WTC11 (cell line): ENCODE data around the gene ATP9B. TPM values are rescaled to one million over a fixed set of nuclear protein-coding genes. Genes with fewer than 3 reads are reported as not detected.

ENCODE experiments used
- ATAC-seq: fragments of 200-7000 bp; cut with Tn5 transposase; 2 replicates; pipeline ENCODE4 v1.10.0; 2021; ENCODE audit warnings: mild to moderate bottlenecking, moderate library complexity
- CTCF ChIA-PET: fragments of 300-600 bp; sonication (Branson Sonifier 250); formaldehyde crosslinking; loops from one replicate; lab custom pipeline; 2021; ENCODE audit warnings: antibody characterized with exemption; lab: Charles Lee
- POLR2A ChIA-PET: fragments of 350-600 bp; sonication (Branson Sonifier 250); formaldehyde crosslinking; loops from one replicate; lab custom pipeline; 2021; ENCODE audit warnings: antibody characterized with exemption; lab: Charles Lee
- DNase-seq: peaks from one replicate; pipeline ENCODE4 v3.0.0; 2021; ENCODE audit warnings: low spot score
- H3K27ac Mint-ChIP-seq: 2 replicates; pipeline ENCODE4 v1.8.0; 2021; ENCODE audit warnings: mixed read lengths
- H3K27me3 Mint-ChIP-seq: 2 replicates; pipeline ENCODE4 v1.8.0; 2021; ENCODE audit warnings: low read depth, mild to moderate bottlenecking, moderate library complexity, mixed read lengths
- H3K36me3 Mint-ChIP-seq: 2 replicates; pipeline ENCODE4 v1.8.0; 2021; ENCODE audit warnings: mixed read lengths
- H3K4me1 Mint-ChIP-seq: 2 replicates; pipeline ENCODE4 v1.8.0; 2022; ENCODE audit warnings: mixed read lengths
- H3K4me3 Mint-ChIP-seq: 2 replicates; pipeline ENCODE4 v1.8.0; 2021; ENCODE audit warnings: mild to moderate bottlenecking, moderate library complexity, mixed read lengths
- H3K9me3 Mint-ChIP-seq: 2 replicates; pipeline ENCODE4 v1.8.0; 2021; ENCODE audit warnings: mixed read lengths
- ESRRA ChIP-seq: sonication (generic); formaldehyde crosslinking; IDR thresholded peaks from 2 replicates; pipeline ENCODE4 v1.8.1; 2022; ENCODE audit warnings: mild to moderate bottlenecking, missing genetic modification reagents, borderline replicate concordance
- ETV6 ChIP-seq: sonication (generic); formaldehyde crosslinking; IDR thresholded peaks from 2 replicates; pipeline ENCODE4 v1.8.1; 2022; ENCODE audit warnings: mild to moderate bottlenecking, missing genetic modification reagents
- FOXP1 ChIP-seq: sonication (generic); formaldehyde crosslinking; IDR thresholded peaks from 2 replicates; pipeline ENCODE4 v1.8.0; 2022; ENCODE audit warnings: missing genetic modification reagents, mild to moderate bottlenecking, moderate library complexity, borderline replicate concordance
- KAT7 ChIP-seq: sonication (generic); formaldehyde crosslinking; IDR thresholded peaks from 2 replicates; pipeline ENCODE4 v1.8.1; 2023; ENCODE audit warnings: missing genetic modification reagents, mild to moderate bottlenecking, borderline replicate concordance
- NFYB ChIP-seq: sonication (generic); formaldehyde crosslinking; conservative IDR thresholded peaks from 2 replicates; pipeline ENCODE4 v1.8.0; 2022; ENCODE audit warnings: low read depth, missing genetic modification reagents
- RELA ChIP-seq: sonication (generic); formaldehyde crosslinking; IDR thresholded peaks from 2 replicates; pipeline ENCODE4 v1.8.1; 2022; ENCODE audit warnings: missing genetic modification reagents, mild to moderate bottlenecking, borderline replicate concordance
- RORB ChIP-seq: fragments of 250-450 bp; sonication (Bioruptor Pico); IDR thresholded peaks from 2 replicates; pipeline ENCODE4 v1.9.0; 2021; ENCODE audit warnings: mild to moderate bottlenecking
- SMAD3 ChIP-seq: sonication (generic); formaldehyde crosslinking; IDR thresholded peaks from 2 replicates; pipeline ENCODE4 v1.8.0; 2022; ENCODE audit warnings: missing genetic modification reagents, mild to moderate bottlenecking, borderline replicate concordance
- ZBTB21 ChIP-seq: sonication (generic); formaldehyde crosslinking; IDR thresholded peaks from 2 replicates; pipeline ENCODE4 v1.8.1; 2023; ENCODE audit warnings: mild to moderate bottlenecking, missing genetic modification reagents, borderline replicate concordance
- total RNA-seq: library from RNA; stranded (reverse); gene quantifications from 3 replicates; pipeline ENCODE4 v1.2.3, GENCODE V29; 2021
- TF ChIP-seq, protein P1 (sequence below): fragments of 250-450 bp; sonication (Bioruptor Pico); conservative IDR thresholded peaks from 2 replicates; pipeline ENCODE4 v1.9.0; 2021; ENCODE audit warnings: mild to moderate bottlenecking
- TF ChIP-seq, protein P2 (sequence below): fragments of 250-450 bp; sonication (Bioruptor Pico); IDR thresholded peaks from 2 replicates; pipeline ENCODE4 v1.9.0; 2021; ENCODE audit warnings: moderate library complexity, mild to moderate bottlenecking, inconsistent platforms, borderline replicate concordance
- TF ChIP-seq, protein P3 (sequence below): sonication (generic); formaldehyde crosslinking; IDR thresholded peaks from 2 replicates; pipeline ENCODE4 v1.8.1; 2022; ENCODE audit warnings: mild to moderate bottlenecking, missing genetic modification reagents, moderate library complexity, borderline replicate concordance
- TF ChIP-seq, protein P4 (sequence below): sonication (generic); formaldehyde crosslinking; IDR thresholded peaks from 2 replicates; pipeline ENCODE4 v1.8.1; 2023; ENCODE audit warnings: mild to moderate bottlenecking, moderate library complexity, missing genetic modification reagents
- TF ChIP-seq, protein P5 (sequence below): fragments of 250-450 bp; sonication (Bioruptor Pico); IDR thresholded peaks from 2 replicates; pipeline ENCODE4 v2.1.2; 2022; ENCODE audit warnings: mild to moderate bottlenecking, moderate library complexity
- TF ChIP-seq, protein P6 (sequence below): sonication (generic); formaldehyde crosslinking; IDR thresholded peaks from 2 replicates; pipeline ENCODE4 v1.8.1; 2023; ENCODE audit warnings: mild to moderate bottlenecking, missing genetic modification reagents, moderate library complexity

The ATP9B gene
- total RNA-seq, 1 experiment from 2014 or later = 19.0 TPM

DNA sequence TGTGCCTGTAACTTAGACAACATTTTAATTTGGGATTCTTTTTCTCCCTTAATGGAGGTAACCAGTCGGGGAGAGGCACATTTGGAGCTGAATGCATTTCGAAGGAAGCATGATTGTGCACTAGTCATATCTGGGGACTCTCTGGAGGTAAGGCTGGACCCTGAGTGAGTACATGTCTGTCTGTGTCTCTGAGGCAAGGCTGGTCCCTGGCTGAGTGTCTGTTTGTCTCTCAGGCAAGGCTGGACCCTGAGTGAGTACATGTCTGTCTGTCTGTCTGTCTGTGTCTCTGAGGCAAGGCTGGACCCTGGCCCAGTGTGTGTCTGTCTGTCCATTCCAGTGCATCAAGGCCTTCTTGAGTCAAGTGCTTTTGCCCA is 275.0 kb downstream of the ATP9B start:
- H3K9me3 Mint-ChIP-seq = peaks cover under 1% of the 10 kb centered on the region; the same call in 1 of the 2 replicates
- H3K27ac Mint-ChIP-seq = peak overlapping the region; percentile 23; the same call in 1 of the 2 replicates
- POLR2A ChIA-PET = no interaction called here
- no peak for DNase-seq
- TF ChIP-seq, protein P1, sequence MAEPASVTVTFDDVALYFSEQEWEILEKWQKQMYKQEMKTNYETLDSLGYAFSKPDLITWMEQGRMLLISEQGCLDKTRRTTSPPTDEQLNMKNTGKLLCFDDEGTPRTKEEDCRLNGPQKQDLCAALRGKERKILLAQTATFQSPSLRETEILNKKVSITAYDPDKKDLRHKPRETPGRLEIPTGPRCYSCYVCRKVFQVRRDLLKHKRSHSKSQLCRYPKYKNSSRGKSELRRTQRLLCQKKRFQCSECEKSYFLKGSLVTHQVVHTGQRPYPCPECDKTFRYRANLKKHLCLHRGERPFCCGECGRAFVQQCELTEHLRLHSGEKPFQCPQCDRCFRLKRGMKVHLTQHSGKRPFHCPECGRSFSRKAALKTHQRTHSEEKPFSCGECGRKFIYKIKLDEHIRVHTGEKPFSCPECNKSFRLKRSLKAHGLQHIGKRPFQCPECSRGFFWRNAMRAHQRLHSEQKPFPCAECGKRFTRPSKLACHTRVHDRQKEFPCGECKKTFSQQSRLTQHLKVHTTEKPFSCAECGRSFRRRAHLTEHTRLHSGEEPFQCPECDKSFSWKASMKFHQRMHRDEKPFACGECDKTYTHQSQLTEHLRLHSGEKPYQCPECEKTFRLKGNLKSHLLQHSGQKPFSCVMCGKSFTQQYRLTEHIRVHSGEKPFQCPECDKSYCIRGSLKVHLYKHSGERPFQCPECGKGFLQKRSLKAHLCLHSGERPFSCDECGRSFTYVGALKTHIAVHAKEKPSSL (CRISPR knock-in tag) = no peak
- no peak for TF ChIP-seq ZBTB21 (CRISPR knock-in tag)
- no peak for TF ChIP-seq SMAD3 (CRISPR knock-in tag)
- TF ChIP-seq, protein P2, sequence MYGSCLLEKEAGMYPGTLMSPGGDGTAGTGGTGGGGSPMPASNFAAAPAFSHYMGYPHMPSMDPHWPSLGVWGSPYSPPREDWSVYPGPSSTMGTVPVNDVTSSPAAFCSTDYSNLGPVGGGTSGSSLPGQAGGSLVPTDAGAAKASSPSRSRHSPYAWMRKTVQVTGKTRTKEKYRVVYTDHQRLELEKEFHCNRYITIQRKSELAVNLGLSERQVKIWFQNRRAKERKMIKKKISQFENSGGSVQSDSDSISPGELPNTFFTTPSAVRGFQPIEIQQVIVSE = no peak
- TF ChIP-seq ESRRA = no peak
- no peak for TF ChIP-seq KAT7 (CRISPR knock-in tag)
- TF ChIP-seq ETV6 = no peak
- TF ChIP-seq RORB = no peak
- H3K36me3 Mint-ChIP-seq = peaks cover 39% of the 10 kb centered on the region
- H3K4me1 Mint-ChIP-seq = no peaks in the 10 kb centered on the region
- no peak for ATAC-seq
- no peaks in the 10 kb centered on the region for H3K27me3 Mint-ChIP-seq
- H3K4me3 Mint-ChIP-seq = no peak overlapping the region
- CTCF ChIA-PET = no interaction called here

DNA sequence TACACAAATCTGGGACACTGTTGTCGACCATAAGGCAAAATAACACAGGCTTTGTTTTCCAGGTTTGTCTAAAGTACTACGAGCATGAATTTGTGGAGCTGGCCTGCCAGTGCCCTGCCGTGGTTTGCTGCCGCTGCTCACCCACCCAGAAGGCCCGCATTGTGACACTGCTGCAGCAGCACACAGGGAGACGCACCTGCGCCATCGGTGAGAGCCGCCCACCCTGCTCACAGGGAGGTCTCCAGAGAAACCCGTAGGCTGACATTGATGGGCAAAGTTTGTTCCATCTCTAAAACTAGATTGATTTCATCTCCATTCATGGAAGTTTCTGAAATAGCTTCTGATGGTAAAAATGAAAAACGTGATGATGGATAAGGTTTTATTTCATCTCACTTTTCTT is 276.2 kb downstream of the ATP9B start:
- Mint-ChIP-seq H3K27ac (no peak overlapping the region), H3K9me3 (no peaks in the 10 kb centered on the region), H3K4me1 (no peaks in the 10 kb centered on the region), H3K27me3 (no peaks in the 10 kb centered on the region), H3K36me3 (peaks cover 36% of the 10 kb centered on the region), H3K4me3 (no peak overlapping the region)
- ChIA-PET POLR2A (no interaction called here), CTCF (no interaction called here)
- no peak for ATAC-seq
- TF ChIP-seq, protein P3, sequence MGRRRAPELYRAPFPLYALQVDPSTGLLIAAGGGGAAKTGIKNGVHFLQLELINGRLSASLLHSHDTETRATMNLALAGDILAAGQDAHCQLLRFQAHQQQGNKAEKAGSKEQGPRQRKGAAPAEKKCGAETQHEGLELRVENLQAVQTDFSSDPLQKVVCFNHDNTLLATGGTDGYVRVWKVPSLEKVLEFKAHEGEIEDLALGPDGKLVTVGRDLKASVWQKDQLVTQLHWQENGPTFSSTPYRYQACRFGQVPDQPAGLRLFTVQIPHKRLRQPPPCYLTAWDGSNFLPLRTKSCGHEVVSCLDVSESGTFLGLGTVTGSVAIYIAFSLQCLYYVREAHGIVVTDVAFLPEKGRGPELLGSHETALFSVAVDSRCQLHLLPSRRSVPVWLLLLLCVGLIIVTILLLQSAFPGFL (CRISPR knock-in tag) = no peak
- TF ChIP-seq, protein P2 = no peak
- TF ChIP-seq, protein P4, sequence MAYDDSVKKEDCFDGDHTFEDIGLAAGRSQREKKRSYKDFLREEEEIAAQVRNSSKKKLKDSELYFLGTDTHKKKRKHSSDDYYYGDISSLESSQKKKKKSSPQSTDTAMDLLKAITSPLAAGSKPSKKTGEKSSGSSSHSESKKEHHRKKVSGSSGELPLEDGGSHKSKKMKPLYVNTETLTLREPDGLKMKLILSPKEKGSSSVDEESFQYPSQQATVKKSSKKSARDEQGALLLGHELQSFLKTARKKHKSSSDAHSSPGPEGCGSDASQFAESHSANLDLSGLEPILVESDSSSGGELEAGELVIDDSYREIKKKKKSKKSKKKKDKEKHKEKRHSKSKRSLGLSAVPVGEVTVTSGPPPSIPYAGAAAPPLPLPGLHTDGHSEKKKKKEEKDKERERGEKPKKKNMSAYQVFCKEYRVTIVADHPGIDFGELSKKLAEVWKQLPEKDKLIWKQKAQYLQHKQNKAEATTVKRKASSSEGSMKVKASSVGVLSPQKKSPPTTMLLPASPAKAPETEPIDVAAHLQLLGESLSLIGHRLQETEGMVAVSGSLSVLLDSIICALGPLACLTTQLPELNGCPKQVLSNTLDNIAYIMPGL (CRISPR knock-in tag) = no peak
- TF ChIP-seq RELA = no peak
- TF ChIP-seq NFYB (CRISPR knock-in tag) = no peak
- no peak for TF ChIP-seq ESRRA
- TF ChIP-seq FOXP1 (CRISPR knock-in tag) = no peak
- TF ChIP-seq, protein P5, sequence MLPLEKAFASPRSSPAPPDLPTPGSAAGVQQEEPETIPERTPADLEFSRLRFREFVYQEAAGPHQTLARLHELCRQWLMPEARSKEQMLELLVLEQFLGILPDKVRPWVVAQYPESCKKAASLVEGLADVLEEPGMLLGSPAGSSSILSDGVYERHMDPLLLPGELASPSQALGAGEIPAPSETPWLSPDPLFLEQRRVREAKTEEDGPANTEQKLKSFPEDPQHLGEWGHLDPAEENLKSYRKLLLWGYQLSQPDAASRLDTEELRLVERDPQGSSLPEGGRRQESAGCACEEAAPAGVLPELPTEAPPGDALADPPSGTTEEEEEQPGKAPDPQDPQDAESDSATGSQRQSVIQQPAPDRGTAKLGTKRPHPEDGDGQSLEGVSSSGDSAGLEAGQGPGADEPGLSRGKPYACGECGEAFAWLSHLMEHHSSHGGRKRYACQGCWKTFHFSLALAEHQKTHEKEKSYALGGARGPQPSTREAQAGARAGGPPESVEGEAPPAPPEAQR = no peak
- TF ChIP-seq, protein P6, sequence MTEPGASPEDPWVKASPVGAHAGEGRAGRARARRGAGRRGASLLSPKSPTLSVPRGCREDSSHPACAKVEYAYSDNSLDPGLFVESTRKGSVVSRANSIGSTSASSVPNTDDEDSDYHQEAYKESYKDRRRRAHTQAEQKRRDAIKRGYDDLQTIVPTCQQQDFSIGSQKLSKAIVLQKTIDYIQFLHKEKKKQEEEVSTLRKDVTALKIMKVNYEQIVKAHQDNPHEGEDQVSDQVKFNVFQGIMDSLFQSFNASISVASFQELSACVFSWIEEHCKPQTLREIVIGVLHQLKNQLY (CRISPR knock-in tag) = no peak
- no peak for DNase-seq
